Measurements from ENCODE around the gene LNPEP.

DNA sequence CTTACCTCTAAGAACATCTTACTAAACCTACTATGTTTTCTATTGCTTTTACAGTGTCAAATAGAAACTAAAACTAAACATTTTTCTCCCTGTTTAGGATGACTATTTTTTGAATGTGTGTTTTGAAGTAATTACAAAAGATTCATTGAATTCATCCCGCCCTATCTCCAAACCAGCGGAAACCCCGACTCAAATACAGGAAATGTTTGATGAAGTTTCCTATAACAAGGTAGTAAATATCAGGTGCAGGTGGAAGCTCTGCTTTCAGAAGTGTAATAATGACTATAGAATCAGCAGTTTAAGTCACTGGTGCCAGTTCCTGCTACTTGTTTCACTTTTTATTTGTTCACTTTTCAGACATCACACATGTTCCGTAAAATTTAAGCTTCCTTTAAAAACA, 39.6 kb upstream of the LNPEP start:
- TF ChIP-seq CTCF (IDR thresholded peaks at IDR 0.05) (no peak), POLR2A (IDR thresholded peaks at IDR 0.05) (no peak)

Data from vagina (tissue), 2 donors.